Pancreas (tissue), 10 donors: ENCODE measurements around the gene PHACTR3. TPM values are rescaled to one million over a fixed set of nuclear protein-coding genes. Genes with fewer than 3 reads are reported as not detected.
A peak's percentile ranks its signal among the peaks of the same experiment; 100 is the strongest.

Source experiments
- ATAC-seq, 4 donors: fragments of 200-7000 bp; cut with Tn5 transposase; one replicate each; pipeline versions ENCODE4 v1.8.0 to v1.9.1; 2020; ENCODE audit warnings: mild to moderate bottlenecking in 4 of 4, moderate library complexity in 4 of 4
- DNase-seq, 6 donors: peaks; one replicate each; pipeline ENCODE4 v3.0.0-alpha.2; 2020
- FAIRE-seq: peaks from 2 replicates; lab custom pipeline; 2012; peaks lifted over from hg19 to GRCh38; lab: Jason Lieb, UNC
- H3K27ac ChIP-seq, 4 donors: fragments of 200-600 bp; sonication (generic); 1 replicate in 3 of 4; 2 replicates in 1 of 4; pipeline versions ENCODE4 v1.5.0 to v1.8.0; 2020
- H3K27me3 ChIP-seq, 4 donors: fragments of 200-600 bp; one replicate each; pipeline ENCODE4 v1.8.0; 2021
- H3K36me3 ChIP-seq, 3 donors: fragments of 200-600 bp; sonication (generic) in 1 of 3; one replicate each; pipeline versions ENCODE4 v1.5.0 to v1.8.0; 2020 to 2021
- H3K4me1 ChIP-seq, 3 donors: fragments of 200-600 bp; one replicate each; pipeline ENCODE4 v1.8.0; 2021
- H3K4me3 ChIP-seq, 4 donors: fragments of 200-600 bp; sonication (generic) in 2 of 4; one replicate each; pipeline versions ENCODE4 v1.5.0 to v1.8.0; 2020 to 2021
- H3K9me3 ChIP-seq, 4 donors: fragments of 200-600 bp; one replicate each; pipeline ENCODE4 v1.8.0; 2021
- WGBS, 2 donors: extraction: QIAGEN DNeasy Blood & Tissue Kit; methylation state at CpG; one replicate each; pipeline ENCODE4 v1.1.7; 2013; 5-methylcytosine and 5-hydroxymethylcytosine counted together
- intact Hi-C, 3 donors: fragments of 100-400 bp; cut with DNase I; formaldehyde crosslinking; loops; one replicate each; pipeline versions ENCODE4 v1.11.1 to v1.14.2; 2022
- polyA plus RNA-seq, 2 donors: library from polyadenylated mRNA; stranded (reverse); fragments of 200-250 nt; gene quantifications; one replicate each; pipeline ENCODE4 v1.2.3, GENCODE V29; 2013
- total RNA-seq, 6 donors: library from RNA; stranded (reverse); fragmentation: NEBNext Ultra II Directional in 4 of 6; extraction: Animal tissue kit (Norgen Biotek cat#: 25700) in 4 of 6; gene quantifications; one replicate each; pipeline versions ENCODE4 v1.2.1 to v1.2.4, GENCODE V29; 2021 to 2023
- TF ChIP-seq, protein P1 (sequence below), 4 donors: fragments of 200-600 bp; sonication (generic) in 3 of 4; IDR thresholded peaks; one replicate each; pipeline versions ENCODE4 v1.5.0 to v1.8.0; 2021; ENCODE audit warnings: antibody characterized with exemption in 4 of 4
- donor health status: healthy with polysubstance abuse.
- donor health status: DM: no; HTN: no; CAD: no; lungs with moderate emphysema.
- donor health status: DM: no; HTN: no; CAD: no.
- donor health status: control.
- donor health status: control.
- donor health status: Bipolar disorder and iron deficiency.
- donor health status: DM: yes; HTN: yes; CAD: no.
- donor health status: DM: no; HTN: no; CAD: no.
- donor health status: DM: no; HTN: no; CAD: no.
- donor health status: DM: yes; HTN: yes; CAD: no.

PHACTR3 gene
- total and polyA plus RNA-seq, 8 donors, result 0.14 to 1.5 (median 0.35) TPM; not detected in 3

- Histone ChIP-seq H3K27ac (no peak overlapping the region), H3K27me3 (no peaks in the 10 kb centered on the region), H3K4me1 (no peaks in the 10 kb centered on the region), H3K9me3 (no peaks in the 10 kb centered on the region), H3K4me3 (no peak overlapping the region), H3K36me3 (no peaks in the 10 kb centered on the region)
- WGBS, 2 donors, result 68 to 73% methylated on average over 15 of the region's 15 CpGs
- DNase-seq (no peak), FAIRE-seq (no peak), ATAC-seq (no peak)
- intact Hi-C loops, result no loop called here
- TF ChIP-seq, protein P1, sequence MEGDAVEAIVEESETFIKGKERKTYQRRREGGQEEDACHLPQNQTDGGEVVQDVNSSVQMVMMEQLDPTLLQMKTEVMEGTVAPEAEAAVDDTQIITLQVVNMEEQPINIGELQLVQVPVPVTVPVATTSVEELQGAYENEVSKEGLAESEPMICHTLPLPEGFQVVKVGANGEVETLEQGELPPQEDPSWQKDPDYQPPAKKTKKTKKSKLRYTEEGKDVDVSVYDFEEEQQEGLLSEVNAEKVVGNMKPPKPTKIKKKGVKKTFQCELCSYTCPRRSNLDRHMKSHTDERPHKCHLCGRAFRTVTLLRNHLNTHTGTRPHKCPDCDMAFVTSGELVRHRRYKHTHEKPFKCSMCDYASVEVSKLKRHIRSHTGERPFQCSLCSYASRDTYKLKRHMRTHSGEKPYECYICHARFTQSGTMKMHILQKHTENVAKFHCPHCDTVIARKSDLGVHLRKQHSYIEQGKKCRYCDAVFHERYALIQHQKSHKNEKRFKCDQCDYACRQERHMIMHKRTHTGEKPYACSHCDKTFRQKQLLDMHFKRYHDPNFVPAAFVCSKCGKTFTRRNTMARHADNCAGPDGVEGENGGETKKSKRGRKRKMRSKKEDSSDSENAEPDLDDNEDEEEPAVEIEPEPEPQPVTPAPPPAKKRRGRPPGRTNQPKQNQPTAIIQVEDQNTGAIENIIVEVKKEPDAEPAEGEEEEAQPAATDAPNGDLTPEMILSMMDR (IDR thresholded peaks at IDR 0.05), result no peak
Measured at GRCh38 chr20:59584278-59584925, 19.9 kb upstream of the PHACTR3 start.

GRCh38 chr20:59585714-59586409 is 18.5 kb upstream of the PHACTR3 start:
- H3K27me3 ChIP-seq, result no peaks in the 10 kb centered on the region
- no peak overlapping the region for H3K27ac ChIP-seq
- no peaks in the 10 kb centered on the region for H3K4me1 ChIP-seq
- ATAC-seq (no peak), DNase-seq (no peak), FAIRE-seq (no peak)
- TF ChIP-seq, protein P1 (IDR thresholded peaks at IDR 0.05), result no peak
- 62 to 72% methylated on average over 16 of the region's 16 CpGs for WGBS, 2 donors
- H3K9me3 ChIP-seq, result no peaks in the 10 kb centered on the region
- H3K4me3 ChIP-seq, result no peak overlapping the region
- intact Hi-C loops, result no loop called here
- no peaks in the 10 kb centered on the region for H3K36me3 ChIP-seq

GRCh38 chr20:59586613-59587012 is 17.7 kb upstream of the PHACTR3 start:
- 56 to 64% methylated on average over 6 of the region's 6 CpGs for WGBS, 2 donors
- H3K27ac ChIP-seq, result no peak overlapping the region
- no peaks in the 10 kb centered on the region for H3K4me1 ChIP-seq
- H3K36me3 ChIP-seq, result no peaks in the 10 kb centered on the region
- FAIRE-seq (no peak), DNase-seq (no peak), ATAC-seq (no peak)
- intact Hi-C loops, result no loop called here
- no peak overlapping the region for H3K4me3 ChIP-seq
- H3K27me3 ChIP-seq, result no peaks in the 10 kb centered on the region
- no peaks in the 10 kb centered on the region for H3K9me3 ChIP-seq
- TF ChIP-seq, protein P1 (IDR thresholded peaks at IDR 0.05), result no peak

GRCh38 chr20:59587570-59587969 is 16.8 kb upstream of the PHACTR3 start:
- Histone ChIP-seq H3K27ac (no peak overlapping the region), H3K4me3 (no peak overlapping the region), H3K9me3 (no peaks in the 10 kb centered on the region), H3K4me1 (no peaks in the 10 kb centered on the region), H3K27me3 (no peaks in the 10 kb centered on the region), H3K36me3 (no peaks in the 10 kb centered on the region)
- TF ChIP-seq, protein P1 (IDR thresholded peaks at IDR 0.05), result no peak
- DNase-seq (peak in 1 of 6 donors; percentile 15), FAIRE-seq (no peak), ATAC-seq (no peak)
- intact Hi-C loops, result no loop called here
- WGBS, 2 donors, result 55 to 65% methylated on average over 5 to 6 of the region's 6 CpGs
